Ramos (cell line): Measurements from ENCODE around the gene KLHL5.

Source experiments
- in situ Hi-C: fragments of 300-500 bp; cut with MboI; formaldehyde crosslinking; loops from one replicate; pipeline ENCODE4 v1.14.3; 2022; ENCODE audit warnings: low sequenced_read_pairs; ENCODE audit not compliant: unreplicated experiment

KLHL5 gene

DNA sequence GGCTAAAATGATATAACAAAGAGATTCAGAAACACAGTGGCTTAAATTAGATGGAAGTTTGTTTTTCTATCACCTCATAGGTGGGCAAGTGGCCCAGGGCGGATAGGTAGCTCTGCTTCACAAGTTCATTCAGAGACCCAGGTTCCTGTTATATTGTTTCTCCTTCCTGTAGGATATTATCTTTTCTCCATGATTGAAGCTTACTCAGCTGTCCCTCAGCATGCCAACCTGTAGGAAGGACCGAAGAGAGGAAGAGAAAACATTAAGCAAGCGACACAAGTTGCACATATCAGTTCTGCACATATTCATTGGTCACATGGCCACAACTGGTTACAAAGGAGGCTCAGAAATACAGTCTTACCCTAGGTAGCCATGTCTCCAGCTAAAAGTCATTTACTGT, 6.9 kb downstream of the KLHL5 start:
- in situ Hi-C loops: no loop called here

DNA sequence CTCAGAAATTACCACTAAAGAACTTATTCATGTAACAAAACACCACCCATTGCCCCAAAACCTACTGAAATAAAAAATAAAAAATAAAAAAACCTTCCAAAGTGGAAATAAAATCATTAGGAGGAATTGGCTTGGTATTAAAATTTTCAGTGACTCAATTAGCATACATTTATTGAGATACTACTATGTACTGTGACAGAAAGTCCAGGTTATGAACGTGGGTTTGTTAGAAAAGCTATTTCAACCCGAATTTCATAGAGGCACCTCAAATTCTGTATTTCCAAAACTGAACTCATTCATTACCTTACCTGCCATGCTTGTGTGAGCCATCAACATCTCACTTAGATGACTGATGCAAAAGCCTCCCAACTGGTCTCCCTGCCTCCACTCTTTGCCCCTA, 16.8 kb downstream of the KLHL5 start:
- in situ Hi-C loops: no loop called here

DNA sequence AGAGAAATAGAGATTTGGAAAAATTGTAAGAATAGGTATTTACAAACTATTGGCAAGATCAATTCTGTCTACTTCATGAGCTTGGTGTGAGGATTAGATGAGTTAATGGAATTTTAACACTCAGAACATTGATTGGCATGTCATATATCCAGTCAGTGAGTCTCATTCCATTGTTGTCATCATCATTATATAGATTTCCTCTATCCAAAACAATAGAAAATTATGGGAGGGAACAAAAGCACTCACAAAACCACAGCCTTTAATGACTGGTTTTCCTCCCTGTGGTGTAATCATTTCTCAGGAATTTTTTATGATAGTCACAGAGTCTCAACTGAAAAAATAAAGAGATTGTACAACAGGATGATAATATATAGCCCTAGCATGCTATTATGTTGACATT, 21.1 kb downstream of the KLHL5 start:
- in situ Hi-C loops: no loop called here

DNA sequence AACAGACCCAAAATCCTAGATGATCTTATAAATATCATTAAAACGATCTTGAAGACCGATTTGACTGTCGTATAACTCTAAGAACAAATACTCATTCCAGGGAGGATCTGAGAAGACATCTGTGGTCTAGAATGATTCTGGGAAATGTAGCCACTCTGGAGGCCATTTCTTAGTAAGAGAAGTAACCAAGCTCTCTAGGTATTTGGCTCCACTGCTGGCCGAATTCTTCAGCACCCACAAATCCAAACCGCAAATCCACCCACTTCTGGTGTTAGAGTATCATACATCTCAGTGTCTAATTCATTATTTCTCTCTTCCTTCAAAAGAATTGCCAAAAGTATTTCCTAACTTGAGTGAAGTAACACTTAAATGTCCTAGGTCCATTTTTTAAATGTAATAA, 23.9 kb downstream of the KLHL5 start:
- in situ Hi-C loops: no loop called here

DNA sequence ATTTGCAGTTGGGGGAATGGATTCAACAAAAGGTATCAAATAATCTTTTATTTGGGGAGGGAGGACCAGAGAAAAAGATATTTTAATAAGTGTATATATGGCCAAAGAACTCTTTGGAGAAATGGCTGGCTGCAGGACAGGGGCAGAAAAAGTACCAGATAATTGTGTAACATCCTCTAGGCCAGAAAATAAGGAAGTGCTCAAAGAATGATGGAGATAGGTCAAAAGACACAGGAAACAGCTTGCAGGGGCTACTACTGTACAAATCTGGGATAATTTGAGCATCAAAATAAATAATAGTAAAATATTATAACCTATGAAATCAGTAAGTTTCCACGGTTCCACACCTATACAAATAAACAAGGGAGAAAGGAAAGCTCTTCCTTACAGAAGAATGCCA, 34.8 kb downstream of the KLHL5 start:
- in situ Hi-C loops: no loop called here

DNA sequence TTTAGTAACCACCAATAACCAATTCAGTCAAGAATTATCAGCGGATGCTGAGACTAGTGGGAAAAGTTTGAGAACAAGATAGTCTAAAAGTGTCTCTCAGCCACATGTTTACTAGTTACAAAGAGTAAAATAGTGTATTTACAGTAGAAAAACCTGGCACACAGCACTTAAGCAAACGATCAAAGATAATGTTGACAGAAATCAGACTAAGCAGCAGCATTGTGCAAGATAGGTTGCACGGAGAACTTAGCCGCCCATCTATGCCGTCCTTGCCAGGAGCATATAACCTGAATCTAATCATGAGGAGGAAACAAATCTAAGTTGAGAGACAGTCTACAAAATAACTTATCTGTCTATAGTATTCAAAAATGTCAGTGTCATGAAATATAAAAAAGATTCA, 35.3 kb downstream of the KLHL5 start:
- in situ Hi-C loops: no loop called here

DNA sequence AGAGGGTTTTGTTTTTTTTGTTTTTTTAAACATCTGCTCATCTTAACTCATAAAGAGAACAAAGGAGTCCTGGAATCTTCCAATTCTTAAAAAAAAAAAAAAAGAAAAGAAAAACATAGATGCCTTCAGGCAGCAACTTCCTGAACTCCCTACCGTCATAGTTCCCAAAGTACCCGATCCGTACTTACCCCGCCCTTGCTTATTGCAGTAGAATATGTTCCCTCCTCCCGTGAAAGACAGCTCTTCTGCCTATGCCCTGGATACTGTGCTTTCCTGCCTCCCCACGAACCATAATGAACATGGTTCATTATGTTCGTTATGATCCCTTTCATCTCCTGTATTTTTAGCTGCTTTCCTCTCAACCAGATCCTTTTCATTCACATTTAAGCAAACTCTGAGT, 40.3 kb downstream of the KLHL5 start:
- in situ Hi-C loops: no loop called here

DNA sequence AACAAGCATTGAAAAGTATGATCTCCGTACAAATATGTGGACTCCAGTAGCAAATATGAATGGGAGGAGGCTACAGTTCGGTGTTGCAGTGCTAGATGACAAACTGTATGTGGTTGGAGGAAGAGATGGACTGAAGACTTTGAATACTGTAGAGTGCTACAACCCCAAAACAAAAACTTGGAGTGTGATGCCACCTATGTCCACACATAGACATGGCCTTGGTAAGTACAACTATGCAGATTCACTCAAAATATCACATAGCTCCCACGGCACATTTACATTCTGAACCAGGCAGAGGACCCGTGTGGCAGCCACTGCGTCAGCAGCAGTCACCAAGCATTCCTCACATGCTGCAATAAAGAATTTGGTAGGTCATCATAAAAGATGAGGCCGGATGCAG, 41.3 kb downstream of the KLHL5 start:
- in situ Hi-C loops: no loop called here

DNA sequence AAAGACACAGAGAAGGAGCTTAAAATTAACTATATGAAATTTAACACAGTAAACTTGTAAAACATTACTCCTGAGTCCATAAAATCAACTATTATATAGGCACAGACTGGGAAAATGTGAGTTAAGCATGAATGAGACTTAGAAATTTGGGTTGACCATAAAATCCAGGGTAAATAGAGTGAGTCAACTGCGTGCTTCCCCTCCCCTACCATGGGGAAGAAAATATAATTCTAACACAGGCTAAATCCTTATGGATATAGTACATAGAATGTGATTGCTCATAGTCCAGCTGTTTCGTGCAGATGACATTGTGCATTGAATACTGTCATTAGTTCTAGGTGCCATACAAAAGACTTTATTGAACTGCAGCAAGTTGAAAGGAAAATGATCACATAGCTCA, 42.2 kb downstream of the KLHL5 start:
- in situ Hi-C loops: no loop called here

DNA sequence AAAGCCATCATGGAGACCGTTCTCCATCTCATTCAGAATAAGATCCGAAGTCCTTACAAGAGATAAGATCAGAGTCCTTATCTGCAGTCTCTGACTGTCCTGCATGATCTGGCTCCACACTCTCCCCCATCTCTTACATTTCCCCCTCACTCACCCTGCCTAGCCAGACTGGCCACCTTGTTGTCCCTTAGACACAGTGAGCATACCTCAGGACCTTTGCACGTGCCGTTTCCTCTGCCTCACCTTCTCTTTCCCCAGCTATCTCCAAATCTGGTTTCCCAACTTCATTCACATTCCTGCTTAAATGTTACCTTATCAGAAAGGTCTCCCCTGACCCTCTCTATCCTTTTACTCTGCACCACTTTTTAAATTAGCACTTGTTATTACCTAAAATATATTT, 44.0 kb downstream of the KLHL5 start:
- in situ Hi-C loops: no loop called here

DNA sequence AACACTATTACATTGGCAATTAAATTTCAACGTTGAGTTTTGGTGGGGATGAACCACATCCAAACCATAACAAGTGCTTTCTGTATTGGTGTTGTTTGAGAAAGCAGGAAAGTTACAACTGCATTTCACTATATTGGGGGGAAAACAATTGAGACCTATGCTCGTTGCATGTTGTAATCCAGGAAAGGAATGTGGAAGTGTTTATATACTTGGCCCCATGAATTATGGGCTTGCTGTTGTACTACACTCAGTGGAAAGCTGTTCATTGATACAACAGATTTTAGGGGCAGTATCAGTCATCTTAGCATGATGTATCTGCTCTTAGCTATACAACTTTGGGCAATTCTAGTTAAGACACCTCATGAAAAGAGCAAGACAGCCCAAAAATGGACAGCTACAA, 52.4 kb downstream of the KLHL5 start:
- in situ Hi-C loops: no loop called here

DNA sequence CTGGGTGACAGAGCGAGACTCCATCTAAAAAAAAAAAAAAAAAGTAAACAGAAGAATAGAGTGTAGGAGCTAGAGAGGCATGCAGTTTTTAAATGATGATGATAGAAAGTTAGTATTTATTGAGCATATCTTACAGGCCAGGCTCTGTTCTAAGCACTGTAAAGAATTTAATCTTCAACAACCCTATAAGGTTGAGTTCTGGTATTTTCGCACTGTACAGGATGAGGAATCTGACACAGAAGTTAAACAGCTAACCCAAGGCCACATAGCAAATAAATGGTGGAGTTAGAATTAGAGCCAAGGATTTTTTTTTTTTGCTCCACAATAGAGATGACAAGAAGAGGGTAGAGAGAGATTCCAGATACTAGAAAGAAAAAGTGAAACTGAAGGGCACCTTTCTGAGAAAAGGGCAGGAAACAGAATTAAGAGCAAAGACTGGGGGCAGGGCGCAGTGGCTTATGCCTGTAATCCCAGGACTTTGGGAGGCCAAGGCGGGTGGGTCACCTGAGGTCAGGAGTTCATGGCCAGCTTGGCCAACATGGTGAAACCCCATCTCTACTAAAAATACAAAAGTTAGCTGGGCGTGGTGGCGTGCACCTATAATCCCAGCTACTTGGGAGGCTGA, 56.1 kb downstream of the KLHL5 start:
- in situ Hi-C loops: no loop called here

DNA sequence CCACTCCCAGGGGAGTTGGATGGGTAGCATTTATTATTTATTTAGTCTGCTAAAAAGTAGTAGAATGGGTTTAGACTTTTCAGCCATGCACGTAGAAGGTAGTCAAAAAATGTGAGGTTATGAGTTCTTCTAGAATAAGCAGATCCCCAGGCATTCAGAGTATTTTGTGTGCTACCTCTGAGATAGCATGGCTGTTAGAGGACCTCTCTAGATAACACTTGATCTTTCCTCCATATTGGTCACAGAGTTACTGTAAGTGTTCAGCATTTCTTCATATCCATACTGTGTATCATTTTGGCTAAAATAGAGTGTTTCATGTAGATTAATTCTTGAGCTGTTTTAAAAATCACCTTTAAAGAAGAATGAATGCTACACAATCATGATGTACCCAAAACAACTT, 58.4 kb downstream of the KLHL5 start:
- in situ Hi-C loops: no loop called here

DNA sequence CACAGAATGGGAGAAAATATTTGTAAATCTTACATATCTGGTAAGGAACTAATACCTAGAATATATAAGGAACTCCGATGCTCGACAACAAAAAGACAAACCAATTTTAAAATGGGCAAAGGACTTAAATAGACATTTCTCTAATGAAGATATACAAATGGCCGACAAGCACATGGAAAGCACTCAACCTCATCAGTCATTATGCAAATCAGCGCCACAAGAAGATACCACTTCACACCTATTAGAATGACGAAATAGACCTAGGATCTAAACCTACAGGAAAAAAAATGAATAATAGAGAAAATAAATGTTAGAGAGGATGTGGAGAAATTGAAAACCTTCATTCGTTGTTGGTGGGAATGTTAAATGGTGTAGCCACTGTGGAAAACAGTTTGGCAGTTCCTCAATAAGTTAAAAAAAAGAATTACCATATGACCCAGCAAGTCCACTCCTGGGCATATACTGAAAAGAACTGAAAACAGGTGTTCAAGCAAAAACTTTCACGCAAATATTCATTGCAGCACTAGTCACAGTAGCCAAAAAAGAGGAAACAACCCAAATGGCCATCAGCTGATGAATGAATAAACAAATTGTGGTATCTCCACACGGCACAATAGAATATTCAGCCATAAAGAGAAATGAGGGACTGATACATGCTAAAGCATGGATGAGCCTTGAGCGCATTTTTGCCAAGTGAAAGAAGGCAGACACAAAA, 63.0 kb downstream of the KLHL5 start:
- in situ Hi-C loops: no loop called here

DNA sequence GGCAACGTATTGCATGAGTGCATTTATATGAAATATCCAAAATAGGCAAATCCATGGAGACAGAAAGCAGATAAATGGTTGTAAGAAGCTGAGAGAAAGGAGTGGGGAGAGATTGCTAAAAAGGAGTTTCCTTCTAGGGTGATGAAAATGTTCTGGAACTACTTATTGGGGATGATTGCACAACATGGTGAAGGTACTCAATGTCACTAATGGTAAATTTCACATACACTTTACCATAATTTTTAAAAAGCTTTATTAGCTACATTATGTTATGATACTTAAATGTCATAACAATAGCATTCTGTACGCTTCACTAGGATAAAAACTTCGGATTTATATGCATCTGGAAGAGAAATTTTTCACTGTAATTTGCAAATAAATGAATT, 63.6 kb downstream of the KLHL5 start:
- in situ Hi-C loops: no loop called here

DNA sequence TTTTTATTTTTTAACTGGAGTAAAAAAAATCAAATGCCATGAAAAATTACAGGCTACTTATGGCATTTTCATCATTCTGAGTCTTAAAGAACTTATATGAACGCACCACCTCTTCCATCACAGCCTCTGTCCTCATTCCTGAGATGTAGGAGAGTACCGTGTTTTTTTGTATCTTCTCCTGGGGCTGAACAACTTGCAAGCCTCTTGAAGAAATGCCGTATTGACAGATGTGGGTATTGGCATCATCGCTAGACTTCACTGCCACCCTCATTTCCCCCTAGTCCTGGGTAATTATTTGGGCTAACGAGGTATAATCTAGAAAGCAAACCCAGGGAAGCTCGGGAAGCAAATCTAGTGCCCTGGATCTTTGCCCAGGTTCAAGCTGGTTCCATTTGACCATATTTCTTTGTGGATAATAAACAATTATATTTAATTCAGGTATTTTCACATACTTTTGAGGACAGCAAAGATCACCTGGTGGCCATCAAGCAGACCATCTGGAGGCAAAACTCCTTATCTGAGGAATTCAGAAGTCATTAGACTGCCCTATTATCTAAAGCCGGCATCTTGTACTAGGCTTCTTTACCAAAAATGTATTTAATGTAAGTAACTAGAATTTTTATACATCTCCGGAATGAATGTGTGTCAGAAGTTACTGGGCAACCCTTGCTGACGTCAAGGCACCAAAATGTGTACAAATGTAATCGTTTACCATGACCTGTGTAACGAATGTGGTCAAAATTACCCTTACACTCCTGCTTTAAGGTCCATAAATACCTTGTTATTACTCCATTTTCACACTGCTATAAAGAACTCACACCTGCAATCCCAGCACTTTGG, 64.4 kb downstream of the KLHL5 start:
- in situ Hi-C loops: no loop called here

DNA sequence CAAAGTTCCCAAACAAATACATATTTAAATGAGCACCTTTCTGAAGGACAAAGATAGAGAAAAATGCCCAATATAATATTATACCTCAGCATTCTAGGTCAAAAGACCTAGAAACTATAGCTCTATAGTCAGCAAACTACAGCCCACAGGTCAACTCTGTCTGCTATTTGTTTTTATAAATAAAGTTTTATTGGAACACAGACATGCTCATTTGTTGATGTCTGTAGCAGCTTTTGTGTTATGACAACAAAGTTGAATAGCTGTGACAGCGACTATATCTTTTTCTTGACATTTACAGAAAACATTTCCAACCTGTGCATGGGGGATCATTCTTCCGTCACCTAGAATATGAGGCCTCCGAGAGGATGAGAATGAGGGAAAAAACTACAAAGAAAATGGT, 71.6 kb downstream of the KLHL5 start:
- in situ Hi-C loops: loop anchor here (10.0 kb wide), 1 partner anchor 379 kb away; no protein-coding TSS in a partner anchor

DNA sequence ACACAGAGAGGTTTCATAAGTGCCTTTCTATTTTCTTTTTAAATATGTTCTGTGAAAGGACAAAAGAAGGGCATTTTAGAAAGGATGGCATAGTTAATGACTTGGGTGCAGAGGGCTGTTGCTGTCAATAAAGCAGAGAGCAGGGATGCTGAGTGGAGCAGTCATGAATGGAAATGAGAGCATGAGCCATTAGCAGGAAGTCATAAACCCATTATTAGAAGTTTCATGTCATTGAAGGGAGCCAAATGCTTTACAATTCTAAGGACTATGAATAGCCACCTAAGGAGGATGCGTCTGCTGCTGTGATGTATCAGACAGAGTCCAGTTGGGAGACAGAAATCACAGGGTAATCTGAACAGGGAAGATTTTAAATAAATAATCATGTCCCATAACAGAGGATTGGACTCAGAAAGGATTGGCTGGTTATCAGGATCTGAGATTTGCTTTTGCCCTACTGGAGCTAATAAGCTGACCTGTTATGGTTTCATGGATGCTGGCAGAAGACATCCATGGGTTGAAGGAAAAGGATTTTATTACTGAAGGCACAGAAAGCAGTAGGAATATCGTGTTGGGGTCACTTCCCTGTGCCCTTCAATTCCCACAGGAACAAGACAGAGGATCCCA, 72.8 kb downstream of the KLHL5 start:
- in situ Hi-C loops: loop anchor here (5.0 to 10.0 kb wide), 2 partner anchors 237 to 380 kb away; no protein-coding TSS in a partner anchor

DNA sequence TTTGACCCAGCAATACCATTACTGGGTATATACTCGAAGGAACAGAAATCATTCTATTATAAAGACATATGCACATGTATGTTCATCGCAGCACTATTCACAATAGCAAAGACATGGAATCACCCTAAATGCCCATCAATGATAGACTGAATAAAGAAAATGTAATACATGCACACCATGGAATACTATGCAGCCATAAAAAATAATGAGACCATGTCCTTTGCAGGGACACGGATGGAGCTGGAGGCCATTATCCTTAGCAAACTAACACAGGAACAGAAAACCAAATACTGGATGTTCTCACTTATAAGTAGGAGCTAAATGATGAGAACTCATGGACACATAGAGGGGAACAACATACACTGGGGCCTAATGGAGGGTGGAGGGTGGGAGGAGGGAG, 76.2 kb downstream of the KLHL5 start:
- in situ Hi-C loops: loop anchor here (5.0 to 10.0 kb wide), 2 partner anchors 241 to 383 kb away; no protein-coding TSS in a partner anchor

DNA sequence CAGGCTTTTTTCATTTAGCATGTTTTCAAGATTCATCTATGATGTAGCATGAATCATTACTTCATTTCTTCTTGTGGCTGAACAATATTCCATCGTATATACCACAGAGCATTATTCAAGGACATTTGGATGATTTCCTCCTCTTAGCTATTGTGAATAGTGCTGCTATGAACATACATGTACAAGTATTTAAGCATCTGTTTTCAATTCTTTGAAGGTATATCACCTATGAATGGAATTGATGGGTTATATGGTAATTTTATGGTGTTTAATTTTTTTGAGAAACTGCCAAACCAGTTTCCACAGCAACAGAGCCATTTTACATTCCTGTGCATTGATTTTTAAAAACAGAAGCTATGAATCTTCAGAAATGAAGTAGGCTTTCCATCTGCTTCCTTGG, 84.2 kb downstream of the KLHL5 start:
- in situ Hi-C loops: no loop called here

DNA sequence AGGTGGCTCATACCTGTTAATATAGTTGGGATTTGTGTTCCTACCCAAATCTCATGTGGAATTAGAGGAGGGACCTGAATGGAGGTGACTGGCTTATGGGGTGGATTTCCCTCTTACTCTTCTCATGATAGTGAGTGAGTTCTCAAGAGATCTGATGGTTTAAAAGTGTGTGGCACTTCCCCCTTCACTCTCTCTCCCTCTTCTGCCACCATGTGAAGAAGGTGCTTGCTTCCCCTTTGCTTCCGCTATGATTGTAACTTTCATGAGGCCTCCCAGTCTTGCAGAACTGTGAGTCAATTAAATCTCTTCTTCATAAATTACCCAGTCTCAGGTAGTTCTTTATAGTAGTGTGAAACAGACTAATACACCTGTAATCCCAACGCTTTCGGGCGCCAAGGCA, 92.0 kb downstream of the KLHL5 start:
- in situ Hi-C loops: loop anchor here (25.0 kb wide), 1 partner anchor 1167 kb away; no protein-coding TSS in a partner anchor
